Tongue (tissue), 2 donors: Measurements from ENCODE around the gene OXNAD1. TPM values are rescaled to one million over a fixed set of nuclear protein-coding genes. Genes with fewer than 3 reads are reported as not detected.

Experiments used
- DNase-seq: peaks from one replicate; pipeline ENCODE4 v3.0.0-alpha.2; 2015
- total RNA-seq: library from RNA; depleted of rRNA; stranded (reverse); fragments of >200 nt; gene quantifications from one replicate; pipeline ENCODE4 v1.2.3, GENCODE V29; 2014

OXNAD1 gene
- total RNA-seq, 1 donor from 2014 or later = 15.7 TPM

DNA sequence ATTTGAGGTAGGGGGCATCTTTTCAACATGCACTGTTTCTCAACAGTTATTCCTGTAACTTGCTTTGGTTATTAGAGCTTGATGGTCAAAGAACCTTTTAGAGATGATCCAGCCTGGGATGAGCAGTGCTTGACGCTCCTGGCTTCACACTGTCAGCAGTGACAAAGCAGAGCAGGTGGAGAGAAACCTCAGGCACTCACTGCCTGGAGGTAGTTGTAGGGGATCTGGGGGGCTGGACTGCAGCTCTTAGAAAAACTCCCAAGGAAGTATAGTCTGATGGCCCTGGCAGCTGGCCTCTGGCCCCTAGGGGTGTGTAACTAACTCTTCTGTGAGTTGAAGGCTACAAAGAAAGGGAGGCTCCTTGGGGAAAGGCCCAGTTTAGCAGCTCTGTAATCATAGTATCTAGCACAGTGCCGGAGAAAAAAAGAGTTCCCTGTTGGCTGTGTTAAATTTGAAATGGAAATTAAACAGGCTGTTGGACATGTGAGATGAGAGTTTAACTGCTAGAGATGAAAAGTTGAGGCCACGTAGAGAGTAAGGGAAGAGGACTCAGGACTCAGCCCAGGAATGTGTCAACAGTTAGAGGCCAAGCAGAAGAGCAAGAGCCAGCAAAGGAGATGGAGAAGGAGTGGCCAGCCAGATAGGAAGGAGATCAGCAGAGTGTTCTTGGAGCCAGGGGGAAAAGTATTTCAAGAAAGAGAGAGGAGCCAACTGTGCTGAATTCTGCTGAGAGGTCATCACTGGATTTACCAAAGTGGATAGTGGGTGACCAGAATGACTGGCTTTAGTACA lies 14.2 kb downstream of the OXNAD1 start:
- peak; percentile 19 for DNase-seq

DNA sequence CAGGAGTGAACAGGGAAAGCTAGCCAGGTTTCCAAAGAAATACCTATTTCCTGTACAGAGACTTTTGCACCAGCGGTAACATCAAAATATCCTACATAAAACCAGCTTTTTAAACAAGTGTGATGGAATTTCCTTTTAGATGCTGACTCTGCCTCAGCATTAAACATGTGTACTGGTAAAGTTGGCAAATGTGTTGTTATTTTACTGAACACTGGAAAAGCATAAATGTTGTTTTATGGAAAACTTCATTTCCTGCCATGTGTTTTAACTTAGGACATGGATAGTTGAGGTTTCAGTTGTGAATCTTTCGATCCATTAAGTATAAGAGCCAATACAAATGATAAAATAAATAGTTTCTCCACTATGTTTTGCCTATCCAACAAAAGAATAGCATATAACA lies 15.7 kb downstream of the OXNAD1 start:
- DNase-seq = peak; percentile 21

DNA sequence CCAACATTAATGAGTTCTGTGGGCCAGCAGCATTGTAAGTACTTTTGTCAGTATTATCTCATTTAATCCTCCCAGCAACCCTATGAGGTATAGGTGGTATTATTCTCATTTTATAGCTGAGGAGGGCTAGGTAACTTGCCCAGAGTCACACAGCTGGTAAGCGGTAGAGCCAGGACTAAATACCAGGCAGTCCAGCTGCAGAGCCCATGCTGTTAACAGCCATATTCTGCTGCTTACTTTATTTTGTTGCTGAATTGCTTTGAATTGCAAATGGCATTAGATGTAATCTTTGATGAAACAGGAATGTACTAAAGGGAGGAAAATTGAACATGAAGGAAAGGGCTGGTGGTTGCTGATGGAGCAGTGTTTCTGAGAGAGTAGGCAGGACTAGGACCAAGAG lies 19.6 kb downstream of the OXNAD1 start:
- DNase-seq = no peak

DNA sequence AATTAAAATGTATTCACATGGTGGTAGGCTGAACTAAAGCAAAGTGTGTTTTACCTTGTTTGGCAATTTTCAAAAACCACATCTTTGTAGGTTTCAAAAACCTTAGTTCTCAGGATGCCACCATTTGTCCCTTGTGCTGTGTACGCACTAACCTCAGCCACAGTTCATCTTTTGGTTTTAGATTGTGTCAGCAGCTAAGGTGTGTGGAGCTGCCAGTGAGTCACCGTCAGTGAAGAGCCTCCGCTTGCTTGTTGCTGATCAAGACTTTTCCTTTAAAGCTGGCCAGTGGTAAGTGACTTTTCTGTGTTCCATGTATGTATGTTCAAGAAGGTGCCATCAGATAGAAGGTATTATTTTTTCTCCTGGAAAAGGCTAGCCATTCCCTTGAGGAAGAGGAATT lies 21.1 kb downstream of the OXNAD1 start:
- DNase-seq = no peak

DNA sequence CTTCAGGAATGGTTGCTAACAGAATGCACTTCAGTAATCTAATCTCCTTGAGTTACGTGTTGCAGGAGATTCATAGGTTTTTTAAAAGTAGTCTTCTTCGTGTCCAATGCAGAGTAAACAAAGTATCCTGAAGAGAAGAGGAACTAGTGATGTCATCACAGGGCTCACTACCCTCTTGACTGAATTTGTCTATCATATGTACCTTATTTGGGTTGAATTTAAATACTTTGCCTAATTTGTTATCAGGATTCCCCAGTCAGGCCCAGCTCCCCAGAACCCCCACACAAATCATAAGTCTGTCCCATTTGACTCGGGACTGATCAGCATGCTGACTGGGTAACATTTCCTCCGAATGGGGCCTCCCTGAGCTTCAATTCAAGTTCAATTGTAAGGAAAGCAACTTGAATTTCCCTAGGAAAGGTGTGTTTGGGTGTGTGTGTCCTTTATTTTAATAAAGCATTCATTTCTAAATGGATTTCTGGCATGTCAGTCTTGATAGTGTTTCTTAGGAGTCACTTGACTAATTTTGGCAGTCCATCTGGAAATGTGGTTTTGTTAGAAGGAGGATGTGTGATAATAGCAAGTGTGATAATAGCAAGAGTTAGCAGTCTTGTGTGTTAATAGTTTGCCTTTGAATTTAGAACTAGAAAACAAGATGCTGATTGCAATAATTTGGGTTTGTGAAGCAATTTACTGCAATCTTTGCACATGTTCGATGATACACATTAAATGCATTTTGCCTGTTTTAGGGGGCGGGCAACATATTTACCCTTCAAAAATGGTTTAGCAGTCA lies 21.9 kb downstream of the OXNAD1 start:
- no peak for DNase-seq

DNA sequence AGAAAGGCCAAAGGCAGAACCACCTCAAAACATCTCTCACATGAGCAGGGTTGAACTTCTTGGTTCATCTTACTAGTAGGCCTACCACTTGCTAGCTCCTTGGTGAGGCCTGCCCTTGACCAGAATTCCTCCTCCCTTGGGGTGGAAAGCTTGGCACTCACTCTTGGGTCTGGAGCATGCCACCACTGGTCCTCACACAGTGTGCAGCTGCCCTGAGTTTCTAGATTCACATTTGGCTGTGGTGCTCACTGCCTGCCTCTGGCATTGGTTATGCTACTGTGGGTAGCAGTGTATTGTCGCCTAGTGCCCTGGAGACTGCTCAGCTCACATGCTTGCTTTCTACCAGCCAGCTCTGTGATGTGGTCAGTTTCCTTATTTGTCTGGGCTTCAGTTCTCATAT lies 23.7 kb downstream of the OXNAD1 start:
- DNase-seq = no peak

DNA sequence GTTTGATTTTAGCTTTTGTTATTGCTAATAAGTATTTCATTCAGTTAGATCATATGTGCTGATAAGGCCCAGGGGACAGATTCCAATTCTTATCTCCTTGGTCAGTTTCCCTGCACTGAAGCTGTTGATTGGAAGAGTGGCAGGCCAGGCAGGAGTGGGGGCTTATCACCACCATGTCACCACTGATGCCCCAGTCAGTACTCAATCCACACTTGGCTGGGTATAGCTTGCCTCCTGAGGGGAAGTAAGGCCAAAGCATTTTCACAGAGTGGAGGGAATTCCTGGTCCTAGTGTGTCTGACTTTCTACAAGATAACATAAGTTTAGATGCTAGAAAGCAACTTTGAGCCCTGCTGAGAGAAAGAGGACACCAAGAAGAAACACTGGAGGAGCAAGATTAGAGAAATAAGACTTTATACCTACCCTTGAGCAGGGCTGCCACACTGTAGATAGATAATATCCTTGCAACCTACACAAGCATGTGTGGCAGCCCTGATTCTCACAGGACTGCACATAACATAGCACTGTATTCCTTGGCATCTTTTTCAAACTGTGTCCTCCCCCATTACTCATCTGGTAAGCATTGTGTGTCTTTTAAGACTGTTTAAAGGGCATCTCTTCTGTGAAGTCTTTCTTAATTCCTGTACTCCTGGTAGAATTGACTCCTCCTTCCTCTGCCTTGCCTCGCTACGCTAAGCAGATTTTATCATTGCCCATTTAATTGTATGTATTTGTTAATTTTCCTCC lies 24.3 kb downstream of the OXNAD1 start:
- DNase-seq = no peak

DNA sequence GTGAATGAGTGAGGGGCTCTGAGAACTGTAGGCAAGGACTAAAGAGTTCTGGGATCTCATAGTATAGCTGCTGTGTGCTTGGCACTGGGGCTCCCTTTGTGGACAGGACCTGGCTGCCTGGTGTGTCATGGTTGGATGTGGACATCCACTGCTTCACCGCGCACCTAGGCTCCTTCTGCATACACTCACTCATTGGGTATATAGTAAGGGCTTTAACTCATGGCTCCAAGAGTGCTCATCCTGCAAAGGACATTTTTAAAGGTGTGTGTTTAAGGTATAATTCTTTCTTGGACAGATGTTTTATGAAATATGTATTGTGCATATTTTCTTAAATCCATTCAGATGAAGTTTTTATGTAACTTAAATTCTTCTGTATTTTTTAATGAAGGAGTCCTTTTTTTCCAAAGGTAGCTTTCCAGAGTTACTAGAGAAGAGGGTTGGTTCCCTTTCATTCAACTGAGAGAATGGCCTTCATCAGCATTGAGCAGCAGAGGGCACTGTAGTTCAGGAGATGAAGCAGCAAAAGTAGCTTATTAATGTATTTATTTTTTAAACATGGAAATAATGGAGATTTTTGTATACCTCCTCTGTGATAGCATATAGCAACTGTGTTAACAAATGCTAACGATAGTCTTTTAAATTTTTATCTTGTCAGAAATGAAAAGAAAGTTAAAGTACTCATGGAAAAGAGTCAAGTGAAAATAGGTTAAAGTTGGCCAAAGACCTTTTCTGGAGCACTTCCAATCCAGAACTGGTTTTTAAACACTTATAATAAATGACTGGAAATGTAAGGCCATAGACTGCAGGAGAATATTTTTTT lies 25.2 kb downstream of the OXNAD1 start:
- peak; percentile 82 for DNase-seq

DNA sequence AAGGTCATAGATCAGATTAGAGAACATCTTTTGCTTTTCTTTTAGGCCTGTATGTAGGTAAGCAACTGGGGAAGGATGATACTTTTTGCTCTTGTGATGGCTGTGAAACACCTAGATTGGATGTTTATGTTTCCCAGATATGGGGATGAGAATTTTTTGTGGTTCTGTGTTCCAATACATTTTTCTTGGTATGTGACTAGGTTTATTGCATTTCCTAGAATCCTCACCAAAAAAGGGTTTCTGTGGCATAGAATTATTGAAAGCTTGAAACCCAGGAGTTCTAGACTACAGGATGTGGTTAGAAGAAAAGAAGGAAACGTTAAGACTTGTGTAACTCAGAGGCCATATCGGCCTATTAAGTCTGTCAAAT lies 25.8 kb downstream of the OXNAD1 start:
- no peak for DNase-seq

DNA sequence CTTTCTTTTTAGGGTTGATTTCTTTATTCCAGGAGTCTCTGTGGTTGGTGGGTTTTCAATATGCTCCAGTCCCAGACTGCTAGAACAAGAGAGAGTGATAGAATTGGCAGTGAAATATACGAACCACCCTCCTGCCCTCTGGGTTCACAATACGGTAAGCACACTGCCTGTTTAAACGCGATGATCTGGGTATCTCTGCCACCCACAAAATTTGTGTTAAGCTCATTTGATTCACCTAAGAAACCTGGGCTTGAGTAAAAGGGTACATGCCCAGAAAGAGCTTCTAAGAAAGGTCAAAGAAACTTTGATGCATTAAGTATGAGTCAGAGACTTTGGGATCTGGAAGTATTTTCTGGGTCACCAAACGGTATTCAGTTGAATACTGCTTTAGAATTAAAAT lies 29.8 kb downstream of the OXNAD1 start:
- DNase-seq = no peak

DNA sequence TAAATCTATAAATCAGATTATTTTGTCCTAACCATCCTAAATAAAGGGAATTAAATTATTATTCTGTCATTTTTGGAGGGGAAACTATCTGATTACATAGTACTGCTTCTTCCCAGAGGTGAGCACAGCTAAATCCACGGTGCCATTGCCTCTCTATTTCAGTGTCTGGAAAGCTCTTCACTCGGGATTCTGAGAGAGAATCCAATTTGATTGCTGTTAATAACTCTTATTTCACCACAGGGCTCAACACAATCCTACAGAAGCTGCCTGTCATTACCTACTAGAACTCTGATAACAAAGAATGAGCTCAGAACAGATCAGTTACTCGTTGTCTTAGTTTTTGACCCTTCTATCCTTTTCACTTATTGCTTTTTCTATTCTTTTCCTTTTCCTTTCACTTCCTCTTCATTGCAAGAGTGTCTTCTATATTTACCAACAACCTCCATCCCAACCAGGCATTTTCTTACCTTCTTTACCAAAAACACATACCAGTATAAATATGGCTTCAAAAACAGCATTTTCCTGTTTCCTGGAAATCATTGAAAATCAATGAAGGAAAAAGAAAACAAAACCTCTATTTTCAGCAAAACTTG lies 30.4 kb downstream of the OXNAD1 start:
- DNase-seq = no peak

DNA sequence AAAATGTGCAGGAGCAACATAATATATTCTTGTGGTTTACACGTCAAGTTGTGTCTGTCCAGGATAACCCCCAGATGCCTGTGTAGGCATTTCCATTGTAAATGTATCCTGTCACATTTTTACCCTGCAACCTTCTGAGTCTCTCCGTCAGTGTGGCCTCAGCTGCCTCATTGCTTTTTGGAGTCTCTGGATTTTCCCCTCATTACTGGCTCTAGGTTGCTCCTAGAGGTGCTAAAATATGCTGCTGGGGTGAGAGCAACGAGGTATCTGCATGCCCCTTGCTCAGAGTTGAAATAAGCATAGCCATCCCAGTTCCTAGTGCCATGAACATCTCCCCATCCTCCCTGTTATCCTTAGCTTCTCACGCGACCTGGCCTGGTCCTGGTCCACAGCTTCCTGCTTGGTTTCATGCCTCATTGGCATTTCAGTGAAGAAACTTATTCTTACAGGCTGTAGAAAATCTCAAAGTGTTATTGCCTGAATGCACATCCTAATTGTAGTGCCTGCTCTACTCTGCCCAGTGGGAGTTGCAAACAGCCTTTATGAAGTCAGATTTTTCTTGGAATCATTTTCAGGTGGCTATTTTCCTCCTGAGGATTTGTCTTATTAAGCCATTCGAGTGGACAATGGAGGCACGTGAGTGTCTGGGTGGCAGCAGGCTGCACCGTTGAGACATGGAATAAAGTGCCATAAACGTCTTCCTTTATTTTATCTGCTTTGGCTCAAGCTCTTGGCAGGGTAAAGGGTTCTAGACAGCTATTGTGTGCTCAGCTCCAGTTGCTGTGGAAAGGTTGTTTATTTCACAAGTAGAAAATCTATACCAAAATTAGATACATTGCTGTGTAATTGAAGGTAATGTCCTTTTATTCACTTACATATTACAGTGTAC lies 33.2 kb downstream of the OXNAD1 start:
- DNase-seq = no peak

DNA sequence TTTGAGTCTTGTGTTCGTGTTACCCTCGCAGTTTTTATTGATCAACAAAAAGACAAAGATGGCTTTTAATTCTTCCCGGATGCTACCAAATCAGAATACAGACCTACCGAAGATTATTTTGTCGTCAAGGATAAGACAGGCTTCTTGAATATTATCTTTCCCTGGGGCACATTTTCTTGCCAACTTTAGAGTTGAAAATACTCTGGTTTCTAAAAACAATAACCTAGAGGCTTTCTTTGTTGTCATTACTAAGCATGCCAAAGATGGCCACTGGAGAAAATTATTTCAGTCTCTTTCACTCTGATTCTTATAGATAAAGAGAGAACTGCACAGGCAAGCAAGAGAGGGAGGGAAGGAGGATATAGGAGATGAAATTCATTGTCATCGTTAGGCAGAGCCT lies 33.9 kb downstream of the OXNAD1 start:
- peak; percentile 20 for DNase-seq

DNA sequence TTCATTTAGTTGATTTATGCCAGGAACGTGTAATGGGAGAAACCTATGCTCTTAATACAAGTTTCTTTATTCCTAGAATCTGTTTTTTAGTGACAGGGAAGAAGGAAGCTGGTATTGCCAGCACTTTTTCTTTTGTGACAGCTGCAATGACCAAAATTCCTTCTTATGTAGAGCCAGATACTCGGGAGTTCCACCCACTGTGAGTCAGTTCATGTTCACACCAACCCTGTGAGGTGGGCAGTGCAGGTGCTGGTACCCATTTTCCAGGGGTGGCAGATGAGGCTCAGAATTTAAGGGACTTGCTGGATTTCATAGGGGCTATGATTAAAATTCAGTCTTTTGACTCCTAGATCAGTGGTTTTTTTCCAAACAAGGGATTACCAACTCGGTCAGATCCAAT lies 34.7 kb downstream of the OXNAD1 start:
- DNase-seq = no peak

DNA sequence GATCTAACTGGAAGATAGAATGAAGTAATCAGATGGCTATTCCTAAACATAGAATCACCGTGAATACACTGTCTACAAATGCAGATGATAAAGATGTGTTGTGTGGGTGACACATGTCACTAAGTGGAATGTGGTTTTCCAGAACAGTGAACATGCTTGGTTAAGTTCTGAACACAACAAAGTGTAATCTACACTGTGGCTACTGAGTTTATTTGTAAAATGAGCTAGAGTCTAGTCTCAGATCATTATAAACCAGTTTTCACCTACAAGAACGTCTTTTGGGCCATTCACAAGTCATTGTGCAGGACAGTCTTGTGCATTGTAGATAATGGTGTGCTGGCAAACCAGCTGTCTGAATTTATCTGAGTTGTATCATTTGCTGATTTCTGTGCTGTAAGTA lies 35.3 kb downstream of the OXNAD1 start:
- no peak for DNase-seq

DNA sequence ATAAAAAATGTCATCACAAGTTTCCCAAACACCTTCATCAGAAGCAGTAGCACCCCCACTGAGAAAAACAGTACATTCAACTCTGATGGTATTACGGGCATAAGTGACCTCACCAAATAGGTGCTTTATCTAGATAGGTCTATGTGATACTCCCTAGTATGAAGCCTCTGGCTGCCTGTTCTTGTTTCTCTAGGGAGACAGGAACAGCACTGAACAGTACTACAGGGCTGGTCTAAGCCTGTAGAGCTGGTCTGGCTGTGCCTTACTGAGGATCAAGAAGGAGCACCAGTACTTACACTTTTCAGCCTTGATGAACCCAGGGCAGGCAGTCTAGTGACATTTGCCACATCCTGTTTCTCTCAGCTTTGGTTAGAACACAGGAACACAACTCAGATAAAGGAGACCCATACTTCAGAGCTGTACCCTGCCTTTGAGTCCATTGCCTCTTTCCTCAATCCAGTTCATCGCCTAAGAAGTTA lies 35.9 kb downstream of the OXNAD1 start:
- no peak for DNase-seq

DNA sequence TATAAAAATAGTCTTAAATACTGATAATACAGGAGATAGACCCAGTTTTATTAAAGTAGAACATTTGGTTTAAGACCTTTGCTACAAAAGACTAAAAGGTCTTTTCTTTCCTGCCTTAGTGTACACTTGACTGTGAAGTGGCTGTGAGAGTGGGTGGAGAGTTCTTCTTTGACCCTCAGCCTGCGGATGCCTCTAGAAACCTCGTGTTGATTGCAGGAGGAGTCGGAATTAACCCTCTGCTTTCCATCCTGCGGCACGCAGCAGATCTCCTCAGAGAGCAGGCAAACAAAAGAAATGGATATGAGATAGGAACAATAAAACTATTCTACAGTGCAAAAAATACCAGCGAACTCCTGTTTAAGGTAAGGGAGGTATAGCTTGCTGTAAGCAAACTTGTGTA lies 36.5 kb downstream of the OXNAD1 start:
- no peak for DNase-seq

DNA sequence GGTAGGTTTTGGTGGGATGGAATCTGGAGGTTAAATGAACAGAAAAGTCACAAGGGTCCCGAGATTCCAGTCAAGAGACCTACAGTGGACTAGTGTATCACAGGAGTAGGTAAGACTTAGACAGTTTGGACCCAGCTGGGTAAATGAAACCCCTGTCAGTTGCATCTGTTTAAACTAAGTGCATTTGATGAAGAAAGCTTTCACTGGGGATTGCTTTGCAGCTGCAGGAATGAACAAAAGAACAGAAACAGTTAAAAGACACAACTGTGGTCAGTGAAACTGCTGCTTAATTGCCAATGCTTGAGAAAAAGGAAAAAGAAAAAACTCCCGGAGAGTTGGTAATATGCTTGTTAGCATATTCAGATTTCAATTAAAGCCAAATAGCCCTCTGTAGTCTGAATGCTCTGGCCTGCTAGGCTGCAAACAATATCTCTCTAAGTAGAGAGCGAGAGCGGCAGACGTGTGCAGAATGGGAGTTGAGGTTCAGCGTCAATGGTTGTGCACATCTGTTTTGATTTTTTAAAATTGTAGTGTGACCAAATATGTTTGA lies 37.1 kb downstream of the OXNAD1 start:
- peak; percentile 14 for DNase-seq

DNA sequence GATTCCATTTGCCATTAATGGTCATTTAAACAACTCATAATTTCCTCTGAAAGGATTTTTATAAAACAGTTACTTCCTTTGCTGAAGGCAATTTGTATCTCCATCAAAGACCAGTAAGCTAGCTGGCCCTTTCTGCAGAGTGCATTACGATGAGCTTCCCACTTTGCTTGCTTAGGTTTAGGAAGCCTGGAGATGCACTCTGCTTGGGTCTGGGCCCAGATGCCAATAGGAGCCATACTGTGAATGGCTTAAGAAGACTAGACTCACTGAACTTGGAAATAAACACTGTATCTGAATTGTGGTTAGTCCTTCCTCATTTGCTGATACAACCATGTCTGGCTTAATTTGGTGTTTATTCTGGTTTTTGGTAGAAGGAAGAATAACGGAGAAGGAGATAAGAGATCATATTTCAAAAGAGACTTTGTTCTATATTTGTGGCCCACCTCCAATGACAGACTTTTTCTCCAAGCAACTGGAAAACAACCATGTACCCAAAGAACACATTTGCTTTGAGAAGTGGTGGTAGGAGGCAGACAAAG lies 38.1 kb downstream of the OXNAD1 start:
- DNase-seq = no peak
